Tibial nerve (tissue), 4 donors: Measurements from ENCODE around the gene SNX33. TPM values are rescaled to one million over a fixed set of nuclear protein-coding genes. Genes with fewer than 3 reads are reported as not detected.

ENCODE experiments used
- DNase-seq, 2 donors: peaks; one replicate each; pipeline ENCODE4 v3.0.0-alpha.2; 2019; ENCODE audit warnings: low spot score in 2 of 2
- H3K27ac ChIP-seq, 4 donors: fragments of 200-600 bp; sonication (generic) in 3 of 4; one replicate each; pipeline ENCODE4 v1.5.1; 2017 to 2019; ENCODE audit warnings: mild to moderate bottlenecking in 1 of 4
- H3K27me3 ChIP-seq, 2 donors: fragments of 200-600 bp; sonication (generic) in 1 of 2; one replicate each; pipeline versions ENCODE4 v1.5.1 to v1.6.0; 2017 to 2019
- H3K36me3 ChIP-seq, 3 donors: fragments of 200-600 bp; sonication (generic); one replicate each; pipeline ENCODE4 v1.5.1; 2018 to 2019
- H3K4me1 ChIP-seq, 4 donors: fragments of 200-600 bp; sonication (generic) in 3 of 4; one replicate each; pipeline ENCODE4 v1.5.1; 2017 to 2019
- H3K4me3 ChIP-seq, 4 donors: fragments of 200-600 bp; sonication (generic) in 3 of 4; one replicate each; pipeline ENCODE4 v1.5.1; 2017 to 2019; ENCODE audit warnings: mild to moderate bottlenecking in 1 of 4, moderate library complexity in 1 of 4
- H3K9me3 ChIP-seq, 4 donors: fragments of 200-600 bp; sonication (generic) in 3 of 4; one replicate each; pipeline ENCODE4 v1.5.1; 2017 to 2019
- EP300 ChIP-seq, 2 donors: sonication (generic); formaldehyde crosslinking; IDR thresholded peaks; one replicate each; pipeline ENCODE4 v1.6.1; 2017; ENCODE audit warnings: antibody characterized with exemption in 2 of 2, mild to moderate bottlenecking in 1 of 2
- POLR2A ChIP-seq, 2 donors: fragments of 450-650 bp; IDR thresholded peaks; one replicate each; pipeline ENCODE4 v1.6.1; 2017; ENCODE audit warnings: antibody characterized with exemption in 2 of 2, mild to moderate bottlenecking in 2 of 2, moderate library complexity in 2 of 2
- WGBS, 2 donors: methylation state at CpG; one replicate each; pipeline ENCODE4 v1.1.5; 2018; 5-methylcytosine and 5-hydroxymethylcytosine counted together
- total RNA-seq, 4 donors: library from RNA; depleted of rRNA; stranded (reverse); fragments of >200 nt; gene quantifications; one replicate each; pipeline ENCODE4 v1.1.0, GENCODE V29; 2016
- TF ChIP-seq, protein P1 (sequence below), 5 experiments: fragments of 200-600 bp in 3 of 5; fragments of 450-650 bp in 2 of 5; sonication (generic) in 3 of 5; IDR thresholded peaks; one replicate each; pipeline ENCODE4 v1.5.1; 2016 to 2019; ENCODE audit warnings: antibody characterized with exemption in 5 of 5, mild to moderate bottlenecking in 3 of 5, moderate library complexity in 2 of 5

The SNX33 gene
- total RNA-seq, 4 donors from 2014 or later = 29.7 to 44.9 (median 31.1) TPM

DNA sequence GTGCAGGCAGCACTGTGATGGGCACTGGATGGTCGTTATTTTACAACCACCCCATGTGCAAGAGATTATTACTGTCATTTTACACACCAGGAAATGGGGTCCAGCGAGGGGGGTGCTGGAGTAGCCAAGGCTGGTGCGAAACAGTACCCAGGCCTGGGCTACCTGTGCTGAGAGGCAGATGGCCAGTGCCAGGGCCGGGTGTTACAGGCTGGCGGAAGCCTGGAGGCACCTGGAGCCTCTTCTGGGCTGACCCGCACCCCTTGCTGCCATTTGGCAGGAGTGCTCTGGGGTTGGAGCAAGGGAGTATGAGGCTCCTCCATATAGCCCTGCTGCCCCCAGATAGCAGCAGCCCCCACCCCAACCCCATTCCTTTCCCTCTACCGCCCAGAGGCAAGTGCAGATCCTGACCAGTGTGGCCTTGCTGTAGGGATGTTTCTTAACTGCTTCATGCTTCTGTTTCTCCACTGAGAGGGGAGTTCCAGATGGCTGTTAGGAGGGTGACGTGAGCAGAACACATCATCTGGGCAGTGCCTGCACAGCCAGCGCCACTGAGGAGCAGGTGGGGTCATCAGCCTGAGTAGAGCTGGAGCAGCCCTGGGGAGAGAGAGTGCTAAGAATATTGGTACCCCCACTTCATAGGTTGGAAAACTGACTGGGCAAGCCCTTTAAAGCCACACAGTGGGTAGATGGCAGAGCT is 15.3 kb downstream of the SNX33 start:
- peak overlapping the region; percentile 63 to 97 (median 86) for H3K27ac ChIP-seq

DNA sequence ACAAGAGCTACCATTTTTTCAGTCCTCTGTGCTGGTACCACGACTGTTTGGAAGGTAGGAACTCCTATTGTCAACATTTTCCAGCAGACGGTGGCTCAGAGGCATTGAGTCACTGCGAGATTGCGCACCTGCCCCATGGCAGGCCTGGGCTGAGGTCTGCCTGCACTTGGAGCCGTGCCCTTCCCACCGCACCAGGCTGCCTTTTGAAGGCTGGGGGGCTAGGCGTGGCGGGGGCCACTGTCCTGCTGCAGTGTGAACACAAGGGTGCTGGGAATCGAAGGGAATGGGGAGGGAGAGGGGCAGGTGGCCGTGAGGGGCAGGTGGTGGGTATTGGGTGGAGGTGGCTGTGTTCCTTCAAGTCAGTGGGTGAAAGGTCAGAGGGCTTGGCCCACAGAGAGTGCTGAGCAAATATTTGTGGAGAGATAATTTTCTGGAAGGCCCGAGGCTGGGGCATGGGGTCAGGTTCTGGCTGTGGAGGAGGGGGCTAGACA is 16.3 kb downstream of the SNX33 start:
- Histone ChIP-seq H3K9me3 (no peaks in the 10 kb centered on the region), H3K27me3 (no peaks in the 10 kb centered on the region), H3K4me3 (no peak overlapping the region), H3K4me1 (peaks cover 0 to 69% (median 43%) of the 10 kb centered on the region in 4 donors), H3K27ac (peak overlapping the region in 2 of 4 donors; percentile 94 to 97), H3K36me3 (peaks cover 0 to 12% (median 0%) of the 10 kb centered on the region in 3 donors)
- DNase-seq = no peak
- TF ChIP-seq POLR2A (IDR thresholded peaks at IDR 0.05) (no peak), EP300 (IDR thresholded peaks at IDR 0.05) (no peak)
- TF ChIP-seq, protein P1, sequence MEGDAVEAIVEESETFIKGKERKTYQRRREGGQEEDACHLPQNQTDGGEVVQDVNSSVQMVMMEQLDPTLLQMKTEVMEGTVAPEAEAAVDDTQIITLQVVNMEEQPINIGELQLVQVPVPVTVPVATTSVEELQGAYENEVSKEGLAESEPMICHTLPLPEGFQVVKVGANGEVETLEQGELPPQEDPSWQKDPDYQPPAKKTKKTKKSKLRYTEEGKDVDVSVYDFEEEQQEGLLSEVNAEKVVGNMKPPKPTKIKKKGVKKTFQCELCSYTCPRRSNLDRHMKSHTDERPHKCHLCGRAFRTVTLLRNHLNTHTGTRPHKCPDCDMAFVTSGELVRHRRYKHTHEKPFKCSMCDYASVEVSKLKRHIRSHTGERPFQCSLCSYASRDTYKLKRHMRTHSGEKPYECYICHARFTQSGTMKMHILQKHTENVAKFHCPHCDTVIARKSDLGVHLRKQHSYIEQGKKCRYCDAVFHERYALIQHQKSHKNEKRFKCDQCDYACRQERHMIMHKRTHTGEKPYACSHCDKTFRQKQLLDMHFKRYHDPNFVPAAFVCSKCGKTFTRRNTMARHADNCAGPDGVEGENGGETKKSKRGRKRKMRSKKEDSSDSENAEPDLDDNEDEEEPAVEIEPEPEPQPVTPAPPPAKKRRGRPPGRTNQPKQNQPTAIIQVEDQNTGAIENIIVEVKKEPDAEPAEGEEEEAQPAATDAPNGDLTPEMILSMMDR (IDR thresholded peaks at IDR 0.05) = no peak
- WGBS, 2 donors = 77 to 78% methylated on average over 11 of the region's 11 CpGs

More for the DNA sequence above, 15.3 kb downstream of the SNX33 start:
- DNase-seq = no peak
- H3K4me3 ChIP-seq = no peak overlapping the region
- no peak for TF ChIP-seq EP300 (IDR thresholded peaks at IDR 0.05)
- TF ChIP-seq, protein P1 (IDR thresholded peaks at IDR 0.05) = no peak
- no peak for TF ChIP-seq POLR2A (IDR thresholded peaks at IDR 0.05)
- peaks cover 0 to 75% (median 46%) of the 10 kb centered on the region in 4 donors for H3K4me1 ChIP-seq
- 86 to 92% methylated on average over 9 of the region's 9 CpGs for WGBS, 2 donors
- no peaks in the 10 kb centered on the region for H3K27me3 ChIP-seq
- peaks cover 0 to 22% (median 0%) of the 10 kb centered on the region in 3 donors for H3K36me3 ChIP-seq
- H3K9me3 ChIP-seq = no peaks in the 10 kb centered on the region

DNA sequence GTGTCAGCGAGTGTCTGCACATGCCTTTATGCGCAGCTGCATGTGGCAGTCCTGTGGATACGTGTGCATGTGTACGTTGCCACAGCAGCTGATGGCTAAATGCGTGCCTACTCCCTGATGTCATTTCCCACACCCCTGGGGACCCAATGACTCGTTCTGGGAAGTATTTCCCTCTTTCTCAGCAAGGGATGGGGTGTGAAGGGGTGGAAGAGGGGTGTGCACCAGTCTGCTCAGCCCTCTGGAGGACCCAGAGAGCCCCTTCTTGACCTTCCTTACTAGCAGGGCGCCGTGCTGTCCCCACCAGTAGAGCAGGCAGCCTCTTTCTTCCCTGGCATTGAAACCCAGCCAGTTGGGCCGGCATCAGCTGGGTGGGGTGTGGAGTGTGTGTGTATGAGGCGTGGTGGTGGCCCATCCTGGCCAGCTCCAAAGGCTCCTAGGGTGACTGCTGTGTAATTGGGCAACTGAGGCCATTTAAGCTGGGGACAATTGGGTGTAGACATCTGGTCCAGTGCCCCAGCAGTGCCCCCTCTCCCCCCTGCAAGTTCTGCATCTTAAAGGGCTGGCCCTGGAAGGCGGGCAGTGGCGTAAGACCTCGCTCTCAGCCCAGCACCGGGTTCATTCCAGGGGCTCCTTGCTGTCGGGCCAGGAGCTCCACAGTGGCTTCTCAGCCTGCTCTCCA is 19.2 kb downstream of the SNX33 start:
- 32 to 48% methylated on average over 6 to 15 of the region's 15 CpGs for WGBS, 2 donors
- peak in 1 of 2 donors; percentile 85 for TF ChIP-seq EP300 (IDR thresholded peaks at IDR 0.05)
- TF ChIP-seq, protein P1 (IDR thresholded peaks at IDR 0.05) = no peak
- no peaks in the 10 kb centered on the region for H3K9me3 ChIP-seq
- H3K4me1 ChIP-seq = peaks cover 0 to 50% (median 21%) of the 10 kb centered on the region in 4 donors
- no peak overlapping the region for H3K4me3 ChIP-seq
- no peaks in the 10 kb centered on the region for H3K27me3 ChIP-seq
- peaks cover 0 to 9% (median 0%) of the 10 kb centered on the region in 3 donors for H3K36me3 ChIP-seq
- peak overlapping the region; percentile 54 to 78 (median 67) for H3K27ac ChIP-seq
- DNase-seq = peak in 1 of 2 donors; percentile 47

DNA sequence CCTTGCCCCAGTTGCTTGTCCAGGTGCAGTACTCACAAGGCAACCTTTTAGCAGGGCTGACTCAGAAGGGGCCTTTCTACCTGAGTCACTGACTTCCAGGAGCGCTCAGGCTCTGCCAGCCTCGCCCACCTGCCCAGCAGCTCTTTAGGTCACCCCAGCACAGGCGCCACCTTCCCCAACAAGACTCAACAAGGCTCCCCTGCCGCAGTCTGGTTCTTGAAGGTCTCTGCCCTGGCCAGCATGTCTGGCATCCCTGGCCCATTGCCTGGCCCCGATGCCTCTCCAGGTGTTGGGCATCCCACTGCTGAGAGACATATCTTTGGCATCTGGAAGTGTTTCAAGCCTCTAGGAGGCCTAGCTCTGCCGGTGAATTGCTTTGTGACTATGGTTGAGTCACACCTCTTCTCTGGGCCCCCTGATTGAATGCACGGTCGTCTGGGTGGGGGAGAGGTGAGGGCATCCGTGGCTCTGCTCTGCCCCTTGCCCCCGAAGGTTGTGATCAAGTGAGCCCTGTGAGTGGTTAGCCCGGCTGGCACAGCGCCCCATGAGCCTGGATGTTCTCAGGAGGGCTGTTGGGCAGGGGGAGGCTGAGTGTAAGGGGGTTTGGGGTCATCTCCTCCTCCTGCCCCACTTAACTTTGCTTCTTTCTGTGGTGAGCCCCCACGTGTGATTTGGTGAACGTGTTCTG is 21.6 kb downstream of the SNX33 start:
- no peak for DNase-seq
- H3K27ac ChIP-seq = peak overlapping the region in 1 of 4 donors; percentile 18
- 77 to 82% methylated on average over 14 of the region's 14 CpGs for WGBS, 2 donors
- no peaks in the 10 kb centered on the region for H3K27me3 ChIP-seq
- peaks cover 0 to 63% (median 37%) of the 10 kb centered on the region in 4 donors for H3K4me1 ChIP-seq
- H3K36me3 ChIP-seq = no peaks in the 10 kb centered on the region
- no peak for TF ChIP-seq POLR2A (IDR thresholded peaks at IDR 0.05)
- no peak for TF ChIP-seq EP300 (IDR thresholded peaks at IDR 0.05)
- TF ChIP-seq, protein P1 (IDR thresholded peaks at IDR 0.05) = no peak
- no peaks in the 10 kb centered on the region for H3K9me3 ChIP-seq
- H3K4me3 ChIP-seq = no peak overlapping the region
